GM12864 (cell line): ENCODE data around the gene MYO6.

Source experiments
- DNase-seq: peaks from one replicate; pipeline ENCODE4 v3.0.0-alpha.2; 2011; ENCODE audit warnings: low read depth
- H3K4me3 ChIP-seq: 2 replicates; pipeline ENCODE4 v1.5.1; 2011; ENCODE audit warnings: mild to moderate bottlenecking, low read depth, low read length, control low read depth
- CTCF ChIP-seq: IDR thresholded peaks from 2 replicates; pipeline ENCODE4 v1.5.1; 2011; ENCODE audit warnings: low read depth, mild to moderate bottlenecking, moderate library complexity, low read length, control low read depth, inconsistent platforms; ENCODE audit errors: missing control alignments

MYO6 gene

DNA sequence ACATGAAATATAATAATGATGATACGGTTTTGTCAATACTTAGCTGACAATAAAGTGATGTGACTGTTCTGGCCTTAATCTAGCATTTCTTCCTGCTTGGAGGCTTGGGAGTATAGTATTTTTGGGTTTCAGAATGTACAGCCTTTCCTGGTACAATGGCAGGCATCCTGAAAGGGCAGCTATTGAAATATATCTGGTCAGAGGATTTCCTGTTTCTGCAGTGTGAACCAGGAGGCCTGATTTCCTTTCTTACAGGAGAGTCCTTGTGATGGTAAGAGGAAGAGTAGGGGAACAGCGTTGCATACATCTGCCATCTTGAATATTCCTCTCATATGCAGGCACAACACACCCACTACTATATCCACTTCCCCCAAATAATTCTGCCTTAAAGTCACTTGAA is 93.7 kb downstream of the MYO6 start:
- no peak overlapping the region for H3K4me3 ChIP-seq
- TF ChIP-seq CTCF: no peak
- DNase-seq: no peak

DNA sequence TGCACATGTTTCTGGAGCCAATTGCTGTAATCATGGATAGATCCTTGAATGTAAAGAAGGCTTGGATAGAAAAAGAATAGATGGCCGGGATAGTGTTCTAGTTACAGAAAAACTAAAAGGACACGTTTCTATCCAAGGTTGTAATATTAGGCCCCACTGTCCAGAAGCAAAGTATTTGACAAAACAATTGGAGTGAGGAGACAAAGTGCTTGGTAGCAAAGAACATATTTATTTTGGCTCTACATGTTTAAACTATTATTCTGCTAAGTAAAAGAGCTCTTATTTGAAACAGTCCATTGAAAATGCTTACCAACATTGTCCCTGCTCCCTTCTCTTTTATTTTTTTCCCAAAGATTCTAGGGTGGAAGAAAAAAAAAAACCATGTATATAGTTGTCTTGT is 94.4 kb downstream of the MYO6 start:
- H3K4me3 ChIP-seq: no peak overlapping the region
- DNase-seq: no peak
- no peak for TF ChIP-seq CTCF

GRCh38 chr6:75848274-75848673 is 99.2 kb downstream of the MYO6 start:
- H3K4me3 ChIP-seq: no peak overlapping the region
- DNase-seq: no peak
- no peak for TF ChIP-seq CTCF

- no peak for TF ChIP-seq CTCF
- no peak for DNase-seq
- no peak overlapping the region for H3K4me3 ChIP-seq
These were observed 100.4 kb downstream of the MYO6 start for GRCh38 chr6:75849329-75850025.

GRCh38 chr6:75850026-75850833 is 101.2 kb downstream of the MYO6 start:
- DNase-seq: no peak
- TF ChIP-seq CTCF: no peak
- H3K4me3 ChIP-seq: no peak overlapping the region

- no peak for TF ChIP-seq CTCF
- DNase-seq: no peak
- H3K4me3 ChIP-seq: no peak overlapping the region
These were observed 103.7 kb downstream of the MYO6 start for GRCh38 chr6:75852721-75853120.

- DNase-seq: no peak
- no peak overlapping the region for H3K4me3 ChIP-seq
- no peak for TF ChIP-seq CTCF
These were observed 104.8 kb downstream of the MYO6 start for GRCh38 chr6:75853806-75854205.
